ENCODE measurements around the gene DPP6. TPM values are rescaled to one million over a fixed set of nuclear protein-coding genes. Genes with fewer than 3 reads are reported as not detected.

The DPP6 gene
- total RNA-seq, 1 experiment from 2014 or later, result not detected

GRCh38 chr7:154769527-154769926, 717.3 kb downstream of the DPP6 start:
- CTCF ChIA-PET, result no interaction called here

DNA sequence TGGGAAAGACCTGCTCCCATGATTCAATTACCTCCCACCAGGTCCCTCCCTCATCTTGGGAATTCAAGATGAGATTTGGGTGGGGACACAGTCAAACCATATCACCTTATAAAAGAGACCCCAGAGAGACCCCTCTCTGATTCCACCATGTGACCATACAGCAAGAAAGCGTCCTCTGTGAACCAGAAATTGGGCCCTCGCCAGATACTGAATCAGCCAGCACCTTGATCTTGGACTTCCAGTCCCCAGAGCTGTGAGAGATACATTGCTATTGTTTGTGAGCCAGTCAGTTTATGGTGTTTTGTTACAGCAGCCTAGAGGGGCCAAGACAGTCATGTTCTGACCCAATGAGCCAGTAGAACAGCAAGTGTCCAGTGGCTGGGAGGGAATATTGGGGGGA, 718.2 kb downstream of the DPP6 start:
- intact Hi-C loops (cut with micrococcal nuclease; ENCODE audit: unreplicated experiment), result no loop called here
- TF ChIP-seq, protein P1, sequence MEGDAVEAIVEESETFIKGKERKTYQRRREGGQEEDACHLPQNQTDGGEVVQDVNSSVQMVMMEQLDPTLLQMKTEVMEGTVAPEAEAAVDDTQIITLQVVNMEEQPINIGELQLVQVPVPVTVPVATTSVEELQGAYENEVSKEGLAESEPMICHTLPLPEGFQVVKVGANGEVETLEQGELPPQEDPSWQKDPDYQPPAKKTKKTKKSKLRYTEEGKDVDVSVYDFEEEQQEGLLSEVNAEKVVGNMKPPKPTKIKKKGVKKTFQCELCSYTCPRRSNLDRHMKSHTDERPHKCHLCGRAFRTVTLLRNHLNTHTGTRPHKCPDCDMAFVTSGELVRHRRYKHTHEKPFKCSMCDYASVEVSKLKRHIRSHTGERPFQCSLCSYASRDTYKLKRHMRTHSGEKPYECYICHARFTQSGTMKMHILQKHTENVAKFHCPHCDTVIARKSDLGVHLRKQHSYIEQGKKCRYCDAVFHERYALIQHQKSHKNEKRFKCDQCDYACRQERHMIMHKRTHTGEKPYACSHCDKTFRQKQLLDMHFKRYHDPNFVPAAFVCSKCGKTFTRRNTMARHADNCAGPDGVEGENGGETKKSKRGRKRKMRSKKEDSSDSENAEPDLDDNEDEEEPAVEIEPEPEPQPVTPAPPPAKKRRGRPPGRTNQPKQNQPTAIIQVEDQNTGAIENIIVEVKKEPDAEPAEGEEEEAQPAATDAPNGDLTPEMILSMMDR (conservative IDR thresholded peaks at IDR 0.05; ENCODE audit: low read depth, low read length), result no peak
- TF ChIP-seq EZH2 (IDR thresholded peaks at IDR 0.05; ENCODE audit: borderline replicate concordance, low read depth, low read length, poor library complexity, severe bottlenecking), result no peak
- POLR2A ChIA-PET (ENCODE audit: low non-redundant PET), result no interaction called here
- Histone ChIP-seq H3K27ac (ENCODE audit: low read depth, low read length, poor library complexity, severe bottlenecking) (no peak overlapping the region), H3K27me3 (replicated peaks; ENCODE audit: insufficient read depth, low read depth, low read length, poor library complexity) (peaks cover 6% of the 10 kb centered on the region), H3K36me3 (ENCODE audit: insufficient read depth, low read length, poor library complexity, severe bottlenecking) (no peaks in the 10 kb centered on the region), H3K9me3 (ENCODE audit: low read depth, low read length, poor library complexity, severe bottlenecking) (no peaks in the 10 kb centered on the region), H3K4me3 (ENCODE audit: low read depth, low read length, poor library complexity, severe bottlenecking) (no peak overlapping the region), H3K4me1 (ENCODE audit: insufficient read depth, low read length, poor library complexity, severe bottlenecking) (no peaks in the 10 kb centered on the region)
- CTCF ChIA-PET, result no interaction called here
- no peak for DNase-seq (ENCODE audit: low spot score)
- BruUV-seq (replicated peaks), result no TSS peak

More at GRCh38 chr7:154769527-154769926, 717.3 kb downstream of the DPP6 start:
- BruUV-seq (replicated peaks), result no TSS peak
- Histone ChIP-seq H3K27me3 (replicated peaks; ENCODE audit: insufficient read depth, low read depth, low read length, poor library complexity) (peaks cover 10% of the 10 kb centered on the region), H3K36me3 (ENCODE audit: insufficient read depth, low read length, poor library complexity, severe bottlenecking) (no peaks in the 10 kb centered on the region), H3K4me1 (ENCODE audit: insufficient read depth, low read length, poor library complexity, severe bottlenecking) (no peaks in the 10 kb centered on the region), H3K4me3 (ENCODE audit: low read depth, low read length, poor library complexity, severe bottlenecking) (no peak overlapping the region), H3K9me3 (ENCODE audit: low read depth, low read length, poor library complexity, severe bottlenecking) (no peaks in the 10 kb centered on the region), H3K27ac (ENCODE audit: low read depth, low read length, poor library complexity, severe bottlenecking) (no peak overlapping the region)
- TF ChIP-seq, protein P1 (conservative IDR thresholded peaks at IDR 0.05; ENCODE audit: low read depth, low read length), result no peak
- no peak for TF ChIP-seq EZH2 (IDR thresholded peaks at IDR 0.05; ENCODE audit: borderline replicate concordance, low read depth, low read length, poor library complexity, severe bottlenecking)
- intact Hi-C loops (cut with micrococcal nuclease; ENCODE audit: unreplicated experiment), result no loop called here
- no peak for DNase-seq (ENCODE audit: low spot score)
- POLR2A ChIA-PET (ENCODE audit: low non-redundant PET), result no interaction called here

DNA sequence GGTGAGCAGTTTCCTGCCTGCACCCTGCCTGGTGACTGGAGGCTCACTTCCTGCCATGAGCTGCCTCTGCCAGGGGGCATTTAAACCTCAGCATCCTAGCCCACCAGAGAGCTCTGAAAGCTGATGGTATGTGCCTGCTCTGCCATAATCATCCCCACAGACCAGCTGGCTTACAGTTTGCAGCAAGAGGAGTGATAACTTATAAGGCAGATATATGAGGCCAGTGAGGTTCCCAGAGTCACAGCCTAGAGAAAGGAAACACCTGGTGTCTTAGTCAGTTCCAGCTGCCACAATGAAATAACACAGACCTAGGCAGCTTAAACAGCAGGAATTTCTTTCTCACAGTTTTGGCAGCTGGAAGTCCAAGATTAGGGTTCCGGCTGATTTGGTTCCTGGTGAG, 718.8 kb downstream of the DPP6 start:
- no peak for DNase-seq (ENCODE audit: low spot score)
- H3K27me3 ChIP-seq (replicated peaks; ENCODE audit: insufficient read depth, low read depth, low read length, poor library complexity), result no peaks in the 10 kb centered on the region
- intact Hi-C loops (cut with micrococcal nuclease; ENCODE audit: unreplicated experiment), result no loop called here

More for the DNA sequence above, 718.8 kb downstream of the DPP6 start:
- POLR2A ChIA-PET (ENCODE audit: low non-redundant PET), result no interaction called here
- CTCF ChIA-PET, result no interaction called here
- Histone ChIP-seq H3K27ac (ENCODE audit: low read depth, low read length, poor library complexity, severe bottlenecking) (no peak overlapping the region), H3K4me1 (ENCODE audit: insufficient read depth, low read length, poor library complexity, severe bottlenecking) (no peaks in the 10 kb centered on the region), H3K36me3 (ENCODE audit: insufficient read depth, low read length, poor library complexity, severe bottlenecking) (no peaks in the 10 kb centered on the region), H3K4me3 (ENCODE audit: low read depth, low read length, poor library complexity, severe bottlenecking) (no peak overlapping the region), H3K9me3 (ENCODE audit: low read depth, low read length, poor library complexity, severe bottlenecking) (no peaks in the 10 kb centered on the region)
- no TSS peak for BruUV-seq (replicated peaks)
- TF ChIP-seq EZH2 (IDR thresholded peaks at IDR 0.05; ENCODE audit: borderline replicate concordance, low read depth, low read length, poor library complexity, severe bottlenecking), result no peak
- TF ChIP-seq, protein P1 (conservative IDR thresholded peaks at IDR 0.05; ENCODE audit: low read depth, low read length), result no peak

Measured in A673 (cell line).